H1 (cell line): ENCODE results near the gene ZNF77. TPM values are rescaled to one million over a fixed set of nuclear protein-coding genes. Genes with fewer than 3 reads are reported as not detected.

Experiments used
- ASH2L ChIP-seq: fragments of 200-600, 300-600 bp; sonication (generic); IDR thresholded peaks from one replicate; pipeline ENCODE4 v1.7.1; 2017; ENCODE audit warnings: low read length
- BACH1 ChIP-seq: IDR thresholded peaks from 2 replicates; pipeline ENCODE4 v1.6.1; 2012; ENCODE audit warnings: low read length, improper control_type of control experiment
- BRCA1 ChIP-seq: IDR thresholded peaks from 2 replicates; pipeline ENCODE4 v1.6.1; 2012; ENCODE audit warnings: low read depth, low read length, improper control_type of control experiment
- CBX8 ChIP-seq: fragments of 300-800, 300-1000 bp; sonication (generic); IDR thresholded peaks from 2 replicates; pipeline ENCODE4 v1.7.1; 2016; ENCODE audit warnings: low read depth, low read length, borderline replicate concordance
- CHD2 ChIP-seq: IDR thresholded peaks from 2 replicates; pipeline ENCODE4 v1.6.1; 2012; ENCODE audit warnings: low read length, improper control_type of control experiment
- CREB1 ChIP-seq: IDR thresholded peaks from 2 replicates; pipeline ENCODE4 v1.6.1; 2012; ENCODE audit warnings: inconsistent platforms
- EP300 ChIP-seq, 2 experiments: IDR thresholded peaks; 1 replicate in 1 of 2; 2 replicates in 1 of 2; pipeline ENCODE4 v1.6.1; 2011 to 2012; ENCODE audit warnings: low read depth in 2 of 2, low read length in 2 of 2, mild to moderate bottlenecking in 2 of 2, borderline replicate concordance in 1 of 2, inconsistent platforms in 1 of 2, moderate library complexity in 1 of 2
- FOSL1 ChIP-seq: IDR thresholded peaks from 2 replicates; pipeline ENCODE4 v1.6.1; 2011; ENCODE audit warnings: mild to moderate bottlenecking, low read depth, low read length, moderate library complexity; ENCODE audit not compliant: insufficient read depth
- GABPA ChIP-seq: IDR thresholded peaks from 2 replicates; pipeline ENCODE4 v1.6.1; 2011; ENCODE audit warnings: mild to moderate bottlenecking, low read length, moderate library complexity, borderline replicate concordance; ENCODE audit not compliant: insufficient read depth
- HDAC2 ChIP-seq, 2 experiments: fragments of 300-600 bp in 1 of 2; sonication (generic) in 1 of 2; IDR thresholded peaks; 2 replicates each; pipeline ENCODE4 v1.6.1; 2011 to 2012; ENCODE audit warnings: low read depth in 2 of 2, low read length in 2 of 2, mild to moderate bottlenecking in 2 of 2, moderate library complexity in 2 of 2, borderline replicate concordance in 1 of 2, inconsistent platforms in 1 of 2
- HDAC6 ChIP-seq: IDR thresholded peaks from one replicate; pipeline ENCODE4 v1.7.1; 2012; ENCODE audit warnings: low read depth, mild to moderate bottlenecking, inconsistent platforms, low read length, moderate library complexity
- JUND ChIP-seq: IDR thresholded peaks from 2 replicates; pipeline ENCODE4 v1.6.1; 2011; ENCODE audit warnings: mild to moderate bottlenecking, improper control_type of control experiment, low read length
- KDM1A ChIP-seq: fragments of 200-600, 300-600 bp; sonication (generic); IDR thresholded peaks from 2 replicates; pipeline ENCODE4 v1.7.1; 2016; ENCODE audit warnings: mild to moderate bottlenecking, low read length, borderline replicate concordance
- POLR2A ChIP-seq, 2 experiments: IDR thresholded peaks; 1 replicate in 1 of 2; 2 replicates in 1 of 2; pipeline ENCODE4 v1.6.1; 2011; ENCODE audit warnings: low read depth in 2 of 2, low read length in 2 of 2, mild to moderate bottlenecking in 2 of 2; ENCODE audit errors: control extremely low read depth in 1 of 2
- RAD21 ChIP-seq, 2 experiments: IDR thresholded peaks in 1 of 2; conservative IDR thresholded peaks in 1 of 2; 2 replicates each; pipeline ENCODE4 v1.6.1; 2011; ENCODE audit warnings: low read depth in 2 of 2, low read length in 2 of 2, improper control_type of control experiment in 1 of 2, inconsistent platforms in 1 of 2, mild to moderate bottlenecking in 1 of 2, moderate library complexity in 1 of 2
- SIN3A ChIP-seq, 2 experiments: IDR thresholded peaks in 1 of 2; conservative IDR thresholded peaks in 1 of 2; 2 replicates each; pipeline ENCODE4 v1.6.1; 2011 to 2012; ENCODE audit warnings: low read length in 2 of 2, improper control_type of control experiment in 1 of 2, low read depth in 1 of 2, mild to moderate bottlenecking in 1 of 2
- SP4 ChIP-seq: IDR thresholded peaks from 2 replicates; pipeline ENCODE4 v1.6.1; 2012; ENCODE audit warnings: low read length, inconsistent platforms
- SRF ChIP-seq: IDR thresholded peaks from 2 replicates; pipeline ENCODE4 v1.6.1; 2011; ENCODE audit warnings: mild to moderate bottlenecking, low read depth, low read length, moderate library complexity
- SUZ12 ChIP-seq: fragments of 200-600 bp; sonication (generic); IDR thresholded peaks from 2 replicates; pipeline ENCODE4 v1.6.1; 2012; ENCODE audit warnings: mild to moderate bottlenecking, inconsistent platforms, low read length, moderate library complexity, mixed read lengths
- TAF7 ChIP-seq: optimal IDR thresholded peaks from 2 replicates; pipeline ENCODE3; 2011; ENCODE audit warnings: low read depth, mild to moderate bottlenecking, inconsistent platforms, low read length, moderate library complexity, borderline replicate concordance
- polyA plus RNA-seq, 7 experiments: library from polyadenylated mRNA; depleted of rRNA in 3 of 7; stranded (reverse) in 5 of 7; unstranded in 2 of 7; fragments of >200 nt in 5 of 7; fragments of 200-250 nt in 2 of 7; gene quantifications; 1 replicate in 5 of 7; 2 replicates in 1 of 7; 4 replicates in 1 of 7; pipeline versions ENCODE4 v1.2.1 to v1.2.3, GENCODE V29; 2011 to 2013; ENCODE audit warnings: missing spikeins in 2 of 7, mixed read lengths in 2 of 7
- total RNA-seq: library from RNA; stranded (reverse); fragmentation: NEBNext Ultra II Directional; extraction: Animal tissue kit (Norgen Biotek cat#: 25700); gene quantifications from 2 replicates; pipeline ENCODE4 v1.2.1, GENCODE V29; 2021
- TF ChIP-seq, protein P1 (sequence below): IDR thresholded peaks from 2 replicates; pipeline ENCODE4 v1.6.1; 2012; ENCODE audit warnings: low read length, inconsistent platforms

The ZNF77 gene
- total and polyA plus RNA-seq, 2 of the 8 experiments (the other 6 are each of a cell fraction or from before 2014, with no cell fraction given): 2.9 to 4.7 TPM

DNA sequence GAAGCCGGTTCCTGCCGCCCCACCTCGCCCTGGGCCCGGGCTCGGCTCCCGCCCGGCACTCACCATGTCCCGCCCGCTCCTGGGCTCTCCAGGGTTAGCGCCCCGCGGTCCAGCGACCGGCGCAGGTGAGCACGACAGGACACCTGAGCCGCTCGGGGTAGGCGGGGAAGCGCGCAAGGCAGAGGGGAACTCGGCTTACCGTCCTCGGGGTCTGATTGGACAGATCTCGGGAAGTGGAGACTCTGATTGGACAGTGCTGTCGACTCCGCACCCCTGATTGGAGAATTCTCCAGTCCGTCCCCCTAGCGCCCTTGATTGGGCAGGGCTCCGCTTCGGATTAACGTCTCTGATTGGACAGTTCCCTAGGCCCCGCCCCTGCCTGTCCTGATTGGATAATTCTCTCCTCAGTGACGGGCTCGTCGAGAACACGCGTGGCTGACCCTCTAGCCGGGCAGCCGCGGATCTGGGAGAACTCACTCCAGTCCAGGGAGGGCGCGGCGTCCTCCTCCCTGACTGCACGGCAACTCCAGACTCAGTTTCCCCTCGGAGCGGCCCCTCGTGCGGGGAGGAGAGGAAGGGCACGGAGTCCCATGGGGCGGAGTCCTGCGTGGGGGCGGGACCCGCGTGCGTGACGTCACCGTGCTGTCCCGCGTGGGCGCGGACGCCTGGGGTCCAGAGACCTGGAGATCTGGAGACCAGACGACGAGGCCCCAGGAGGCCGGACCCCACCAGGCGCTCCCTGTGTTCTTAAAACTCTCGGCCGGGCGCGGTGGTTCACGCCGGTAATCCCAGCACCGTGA, at the start of gene ZNF77 (continued):
- TF ChIP-seq GABPA: no peak
- TF ChIP-seq BRCA1: no peak
- TF ChIP-seq RAD21 (IDR thresholded peaks at IDR 0.05 in 1 of 2, conservative IDR thresholded peaks at IDR 0.05 in 1 of 2; ENCODE audit: low read depth in 2 of 2, low read length in 2 of 2): 0 out of 4 replicates have a peak, but pooled peaks of 1 of the 2 experiments have one; percentile 1
- no peak for TF ChIP-seq HDAC6
- TF ChIP-seq, protein P1, sequence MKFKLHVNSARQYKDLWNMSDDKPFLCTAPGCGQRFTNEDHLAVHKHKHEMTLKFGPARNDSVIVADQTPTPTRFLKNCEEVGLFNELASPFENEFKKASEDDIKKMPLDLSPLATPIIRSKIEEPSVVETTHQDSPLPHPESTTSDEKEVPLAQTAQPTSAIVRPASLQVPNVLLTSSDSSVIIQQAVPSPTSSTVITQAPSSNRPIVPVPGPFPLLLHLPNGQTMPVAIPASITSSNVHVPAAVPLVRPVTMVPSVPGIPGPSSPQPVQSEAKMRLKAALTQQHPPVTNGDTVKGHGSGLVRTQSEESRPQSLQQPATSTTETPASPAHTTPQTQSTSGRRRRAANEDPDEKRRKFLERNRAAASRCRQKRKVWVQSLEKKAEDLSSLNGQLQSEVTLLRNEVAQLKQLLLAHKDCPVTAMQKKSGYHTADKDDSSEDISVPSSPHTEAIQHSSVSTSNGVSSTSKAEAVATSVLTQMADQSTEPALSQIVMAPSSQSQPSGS: no peak
- peak in 1 of 2 experiments; percentile 55; a peak in 1 of 3 replicates for TF ChIP-seq POLR2A (IDR thresholded peaks at IDR 0.05; ENCODE audit: control extremely low read depth in 1 of 2, low read depth in 2 of 2, low read length in 2 of 2)
- no peak for TF ChIP-seq EP300 (IDR thresholded peaks at IDR 0.05; ENCODE audit: borderline replicate concordance in 1 of 2, low read depth in 2 of 2, low read length in 2 of 2)
- TF ChIP-seq CBX8: no peak
- TF ChIP-seq ASH2L: peak; percentile 63
- TF ChIP-seq TAF7: peak; percentile 65
- TF ChIP-seq JUND: peak; percentile 50; the same call in 1 of the 2 replicates
- TF ChIP-seq HDAC2 (IDR thresholded peaks at IDR 0.05; ENCODE audit: borderline replicate concordance in 1 of 2, low read depth in 2 of 2, low read length in 2 of 2): peak; percentile 87 to 99
- peak; percentile 87; the same call in 1 of the 2 replicates for TF ChIP-seq SP4
- TF ChIP-seq SUZ12: peak; percentile 46; the same call in 1 of the 2 replicates
- TF ChIP-seq KDM1A: peak; percentile 86
- TF ChIP-seq BACH1: peak; percentile 96
- no peak for TF ChIP-seq FOSL1
- peak; percentile 96 for TF ChIP-seq CHD2
- TF ChIP-seq SRF: no peak
- TF ChIP-seq CREB1: peak; percentile 84
- TF ChIP-seq SIN3A (conservative IDR thresholded peaks at IDR 0.05 in 1 of 2, IDR thresholded peaks at IDR 0.05 in 1 of 2; ENCODE audit: low read depth in 1 of 2, low read length in 2 of 2): no peak; a peak in 1 of 4 replicates
